ENCODE results near the gene NBPF15. TPM values are rescaled to one million over a fixed set of nuclear protein-coding genes. Genes with fewer than 3 reads are reported as not detected.
"Not testable (repeated sequence)": the region's sequence is repeated elsewhere in the genome, so short reads cannot be mapped to it uniquely, and the experiment has no call there.

NBPF15 gene
- total RNA-seq (2014; rRNA removed; shearing (Covaris generic)): 13.0 and 15.0 TPM in 2 replicates

- DNase-seq (ENCODE audit: low read depth): peak; percentile 49
Observed at GRCh38 chr1:144461136-144461759, at the start of gene NBPF15. NBPF15 (minus strand) TSS chr1:144461669; CDS start chr1:144440003, 21,666 bp downstream.

- DNase-seq (ENCODE audit: low read depth): not testable (repeated sequence)
Observed at GRCh38 chr1:144496429-144496828, 35.0 kb upstream of the NBPF15 start.

- DNase-seq (ENCODE audit: low read depth): not testable (repeated sequence)
Observed at GRCh38 chr1:144494130-144494529, 32.7 kb upstream of the NBPF15 start.

- not testable (repeated sequence) for DNase-seq (ENCODE audit: low read depth)
Observed at GRCh38 chr1:144490394-144490793, 28.9 kb upstream of the NBPF15 start.

GRCh38 chr1:144487002-144487401 is 25.5 kb upstream of the NBPF15 start:
- not testable (repeated sequence) for DNase-seq (ENCODE audit: low read depth)

GRCh38 chr1:144485048-144485993 is 23.9 kb upstream of the NBPF15 start:
- DNase-seq (ENCODE audit: low read depth): not testable (repeated sequence)

GRCh38 chr1:144473897-144474296 is 12.4 kb upstream of the NBPF15 start:
- not testable (repeated sequence) for DNase-seq (ENCODE audit: low read depth)

GRCh38 chr1:144471434-144471833 is 10.0 kb upstream of the NBPF15 start:
- DNase-seq (ENCODE audit: low read depth): not testable (repeated sequence)

GRCh38 chr1:144461778-144462177 is 309 bp upstream of the NBPF15 start:
- not testable (repeated sequence) for DNase-seq (ENCODE audit: low read depth)

- not testable (repeated sequence) for DNase-seq (ENCODE audit: low read depth)
Observed at GRCh38 chr1:144460686-144461085, 783 bp downstream of the NBPF15 start.

GRCh38 chr1:144442402-144442801 is 19.1 kb downstream of the NBPF15 start:
- not testable (repeated sequence) for DNase-seq (ENCODE audit: low read depth)

- not testable (repeated sequence) for DNase-seq (ENCODE audit: low read depth)
Observed at GRCh38 chr1:144439737-144440136, 21.7 kb downstream of the NBPF15 start.

GRCh38 chr1:144418891-144419694 is 42.4 kb downstream of the NBPF15 start:
- DNase-seq (ENCODE audit: low read depth): peak; percentile 49

- DNase-seq (ENCODE audit: low read depth): not testable (repeated sequence)
Observed at GRCh38 chr1:144413404-144414118, 47.9 kb downstream of the NBPF15 start.

- peak; percentile 99 for DNase-seq (ENCODE audit: low read depth)
Observed at GRCh38 chr1:144412491-144413403, 48.7 kb downstream of the NBPF15 start.

GRCh38 chr1:144412068-144412471 is 49.4 kb downstream of the NBPF15 start:
- DNase-seq (ENCODE audit: low read depth): peak; percentile 81

GRCh38 chr1:144402807-144403206 is 58.7 kb downstream of the NBPF15 start:
- not testable (repeated sequence) for DNase-seq (ENCODE audit: low read depth)

GRCh38 chr1:144371651-144372050 is 89.8 kb downstream of the NBPF15 start:
- DNase-seq (ENCODE audit: low read depth): not testable (repeated sequence)

Data from RPMI7951 (cell line).